ENCODE results near the gene SPOCD1.

- TF ChIP-seq EP300 (IDR thresholded peaks at IDR 0.05; ENCODE audit: borderline replicate concordance) (no peak), YY1 (IDR thresholded peaks at IDR 0.05; ENCODE audit: low read depth) (no peak), EGR1 (IDR thresholded peaks at IDR 0.05) (no peak), CREB1 (IDR thresholded peaks at IDR 0.05; ENCODE audit: low read depth) (no peak), RAD21 (IDR thresholded peaks at IDR 0.05; ENCODE audit: low read depth) (no peak), MAX (IDR thresholded peaks at IDR 0.05) (no peak), REST (IDR thresholded peaks at IDR 0.05; ENCODE audit: low read depth) (no peak), USF1 (IDR thresholded peaks at IDR 0.05) (no peak), TEAD4 (IDR thresholded peaks at IDR 0.05) (no peak)
These were observed 10.5 kb downstream of the SPOCD1 start for GRCh38 chr1:31805318-31805717.

Measured in Ishikawa (cell line).